BJ (cell line): ENCODE measurements around the gene ITSN1. TPM values are rescaled to one million over a fixed set of nuclear protein-coding genes. Genes with fewer than 3 reads are reported as not detected.

Experiments
- CTCF ChIA-PET: fragments of 350-600 bp; formaldehyde crosslinking; extraction: SDS; loops from one replicate; lab custom pipeline; 2021; ENCODE audit warnings: antibody characterized with exemption, inconsistent platforms; lab: Yijun Ruan, JAX
- POLR2A ChIA-PET: fragments of 300-600 bp; sonication (Branson Sonifier 250); formaldehyde crosslinking; extraction: SDS; loops from one replicate; lab custom pipeline; 2021; ENCODE audit warnings: antibody characterized with exemption; lab: Charles Lee
- DNase-seq: peaks from one replicate; pipeline ENCODE4 v3.0.0-alpha.2; 2011; ENCODE audit warnings: low read depth
- H3K27me3 ChIP-seq: 2 replicates; pipeline ENCODE4 v1.6.0; 2011; ENCODE audit warnings: low read length; ENCODE audit not compliant: control insufficient read depth, insufficient read depth
- H3K36me3 ChIP-seq: 2 replicates; pipeline ENCODE4 v1.5.1; 2011; ENCODE audit warnings: low read length; ENCODE audit not compliant: control insufficient read depth, insufficient read depth
- H3K4me3 ChIP-seq: 2 replicates; pipeline ENCODE4 v1.5.1; 2011; ENCODE audit warnings: low read depth, mild to moderate bottlenecking, control low read depth, low read length
- CTCF ChIP-seq: IDR thresholded peaks from 2 replicates; pipeline ENCODE4 v1.5.1; 2011; ENCODE audit warnings: low read depth, mild to moderate bottlenecking, control low read depth, inconsistent platforms, low read length, moderate library complexity; ENCODE audit not compliant: insufficient read depth
- polyA plus RNA-seq: library from polyadenylated mRNA; depleted of rRNA; stranded (reverse); fragments of >200 nt; gene quantifications from 2 replicates; pipeline ENCODE4 v1.2.3, GENCODE V29; 2011

The ITSN1 gene
- polyA plus RNA-seq, 1 experiment: 68.4 TPM

DNA sequence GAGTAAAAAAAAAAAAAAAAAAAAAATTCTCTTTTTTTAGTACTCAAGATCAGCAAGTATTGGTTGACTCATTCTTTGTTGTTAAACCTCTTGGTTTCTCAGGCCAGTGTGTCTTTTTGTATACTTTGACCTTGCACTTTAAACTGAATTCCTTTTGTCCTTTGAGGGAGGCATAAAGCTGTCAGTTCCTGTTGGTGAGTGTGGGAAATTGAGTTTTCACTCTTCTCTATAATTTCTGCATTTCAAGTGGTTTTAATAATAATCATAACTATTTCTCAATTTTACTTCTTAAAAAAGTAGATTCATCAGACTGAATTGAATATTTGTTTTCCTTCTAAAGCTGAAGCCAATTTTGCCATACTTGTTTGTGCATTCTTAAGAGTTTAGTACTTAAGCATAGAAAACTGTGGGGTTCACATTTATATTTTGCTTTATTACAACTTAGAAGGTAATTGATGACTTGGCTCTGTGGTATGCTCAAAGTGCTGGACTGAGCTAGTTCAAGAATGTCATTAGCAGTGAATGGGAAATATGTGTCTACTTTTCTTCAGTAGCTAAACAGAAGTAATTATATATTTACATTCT is 43.4 kb downstream of the ITSN1 start:
- Histone ChIP-seq H3K36me3 (no peaks in the 10 kb centered on the region), H3K27me3 (no peaks in the 10 kb centered on the region), H3K4me3 (no peak overlapping the region)
- peak; percentile 70 for DNase-seq
- no peak for TF ChIP-seq CTCF
- POLR2A ChIA-PET: no interaction called here
- CTCF ChIA-PET: interaction anchor here (1.0 kb wide), 1 partner anchor 20 kb away, joined by 3 read pairs; no protein-coding TSS in a partner anchor

DNA sequence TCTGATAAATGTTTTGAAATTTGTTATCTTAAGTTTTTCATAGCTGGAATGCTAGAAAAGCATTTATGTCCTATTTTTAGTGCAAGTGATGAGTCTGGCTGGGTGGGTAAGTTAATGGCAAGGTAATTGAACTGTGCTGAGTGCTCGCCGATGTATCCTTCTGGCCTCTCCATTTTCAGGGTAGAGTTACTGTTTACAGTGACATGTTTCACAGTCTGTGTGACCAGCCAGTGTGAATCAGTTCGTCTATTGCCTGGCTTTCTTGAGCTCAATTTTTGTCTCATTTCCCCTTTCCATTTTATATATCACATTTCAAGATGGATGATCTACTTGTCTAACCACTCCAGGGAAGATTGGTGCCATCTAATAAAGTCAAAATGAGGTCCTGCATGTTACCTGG is 44.1 kb downstream of the ITSN1 start:
- Histone ChIP-seq H3K4me3 (no peak overlapping the region), H3K36me3 (no peaks in the 10 kb centered on the region), H3K27me3 (no peaks in the 10 kb centered on the region)
- CTCF ChIA-PET: interaction anchor here (0.6 kb wide), 1 partner anchor 32 kb away, joined by 3 read pairs; no protein-coding TSS in a partner anchor
- POLR2A ChIA-PET: no interaction called here
- no peak for DNase-seq
- TF ChIP-seq CTCF: no peak

- POLR2A ChIA-PET: no interaction called here
- Histone ChIP-seq H3K27me3 (no peaks in the 10 kb centered on the region), H3K4me3 (no peak overlapping the region), H3K36me3 (no peaks in the 10 kb centered on the region)
- CTCF ChIA-PET: no interaction called here
- no peak for TF ChIP-seq CTCF
- no peak for DNase-seq
These were observed 45.3 kb downstream of the ITSN1 start for GRCh38 chr21:33687634-33688033.

GRCh38 chr21:33688353-33688752 is 46.1 kb downstream of the ITSN1 start:
- H3K36me3 ChIP-seq: no peaks in the 10 kb centered on the region
- peak; percentile 58 for DNase-seq
- ChIA-PET POLR2A (no interaction called here), CTCF (no interaction called here)
- no peak overlapping the region for H3K4me3 ChIP-seq
- no peaks in the 10 kb centered on the region for H3K27me3 ChIP-seq
- TF ChIP-seq CTCF: no peak

- DNase-seq: no peak
- H3K36me3 ChIP-seq: no peaks in the 10 kb centered on the region
- no peak overlapping the region for H3K4me3 ChIP-seq
- ChIA-PET POLR2A (no interaction called here), CTCF (no interaction called here)
- no peak for TF ChIP-seq CTCF
- no peaks in the 10 kb centered on the region for H3K27me3 ChIP-seq
These were observed 48.6 kb downstream of the ITSN1 start for GRCh38 chr21:33690874-33691273.
